ENCODE measurements around the gene ACTR1A.

DNA sequence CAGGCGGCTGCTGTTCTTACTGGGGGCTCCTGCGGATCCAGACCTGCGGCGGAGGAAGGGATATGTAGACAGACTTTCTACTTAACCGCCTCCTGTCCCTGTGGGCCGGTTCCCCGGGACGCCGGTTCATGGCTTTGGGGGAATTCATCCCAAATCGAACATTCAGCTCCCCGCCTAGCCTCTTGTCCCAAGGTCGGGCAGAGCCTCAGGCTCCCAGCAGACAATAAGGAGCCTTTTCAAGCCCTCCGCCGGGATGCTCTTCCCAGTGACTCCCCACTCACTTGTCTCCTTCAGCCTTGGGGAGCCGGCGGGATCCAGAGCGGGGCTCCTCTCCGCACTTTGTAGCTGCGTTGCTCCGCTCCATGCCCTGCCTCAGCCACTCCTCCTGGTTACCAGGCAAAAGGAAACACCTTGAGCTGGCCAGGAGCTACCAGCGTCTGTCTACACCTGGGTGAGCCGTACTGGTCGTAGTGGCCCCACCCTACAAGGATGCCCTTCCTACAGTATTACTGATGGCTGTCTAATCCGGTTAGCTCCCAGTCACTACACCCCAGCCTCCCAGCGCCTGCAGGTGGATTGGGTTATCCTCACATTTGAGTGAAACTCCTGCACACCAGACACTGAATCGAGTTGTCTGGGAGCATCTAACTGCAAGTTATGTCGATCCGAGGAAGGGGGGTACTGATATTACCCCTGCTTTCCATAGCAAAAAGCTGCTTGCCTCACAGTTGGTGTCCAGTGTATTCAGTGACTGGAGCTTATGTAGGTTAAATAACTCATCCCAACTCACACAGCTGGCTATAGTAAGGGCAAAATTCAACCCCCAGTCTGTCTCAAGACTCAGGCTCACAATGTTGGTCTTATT lies 51.2 kb downstream of the ACTR1A start, which contains the start of gene C10orf95:
- TF ChIP-seq EZH2 (IDR thresholded peaks at IDR 0.05; ENCODE audit: borderline replicate concordance, low read depth, low read length) = no peak
- TF ChIP-seq HNRNPH1 (optimal IDR thresholded peaks at IDR 0.05; ENCODE audit: low read depth, low read length) = no peak
- no peak for TF ChIP-seq CHD1 (IDR thresholded peaks at IDR 0.05; ENCODE audit: low read length)
- no peak for TF ChIP-seq ZNF143 (CRISPR knock-in tag; IDR thresholded peaks at IDR 0.05)
